Measurements from ENCODE around the gene PFN4.
"Not testable (repeated sequence)": the region's sequence is repeated elsewhere in the genome, so short reads cannot be mapped to it uniquely, and the experiment has no call there.

Gene PFN4

DNA sequence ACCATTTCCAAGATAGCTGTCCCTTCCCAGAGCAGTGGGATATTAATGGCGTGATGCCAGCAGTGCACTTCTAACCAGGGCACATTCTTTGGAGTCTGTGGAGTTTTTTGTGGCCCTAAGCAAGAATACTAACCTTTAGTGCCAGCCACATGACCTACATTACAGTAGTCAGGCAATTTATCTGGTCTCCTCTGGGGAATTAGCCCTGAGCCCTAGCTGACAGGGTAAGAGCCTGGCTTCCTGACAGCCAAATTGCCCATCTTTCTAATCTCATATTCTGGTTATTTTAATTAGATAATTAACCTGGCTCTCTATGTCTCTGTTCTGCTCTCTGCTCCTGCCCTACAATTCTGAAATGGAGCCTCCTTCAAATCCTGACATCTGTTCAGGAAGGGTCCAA, 5.2 kb downstream of the PFN4 start:
- no peak overlapping the region for H3K4me3 ChIP-seq (ENCODE audit: low read depth, low read length)
- in situ Hi-C loops (cut with HindIII; ENCODE audit: low sequenced_read_pairs): no loop called here
- no peak for TF ChIP-seq CTCF (IDR thresholded peaks at IDR 0.05; ENCODE audit: low read depth, low read length, missing control alignments)
- DNase-seq (ENCODE audit: low read depth): no peak

GRCh38 chr2:24115057-24115456, 8.1 kb downstream of the PFN4 start:
- no peak overlapping the region for H3K4me3 ChIP-seq (ENCODE audit: low read depth, low read length)
- in situ Hi-C loops (cut with HindIII; ENCODE audit: low sequenced_read_pairs): no loop called here
- no peak for TF ChIP-seq CTCF (IDR thresholded peaks at IDR 0.05; ENCODE audit: low read depth, low read length, missing control alignments)
- DNase-seq (ENCODE audit: low read depth): no peak

DNA sequence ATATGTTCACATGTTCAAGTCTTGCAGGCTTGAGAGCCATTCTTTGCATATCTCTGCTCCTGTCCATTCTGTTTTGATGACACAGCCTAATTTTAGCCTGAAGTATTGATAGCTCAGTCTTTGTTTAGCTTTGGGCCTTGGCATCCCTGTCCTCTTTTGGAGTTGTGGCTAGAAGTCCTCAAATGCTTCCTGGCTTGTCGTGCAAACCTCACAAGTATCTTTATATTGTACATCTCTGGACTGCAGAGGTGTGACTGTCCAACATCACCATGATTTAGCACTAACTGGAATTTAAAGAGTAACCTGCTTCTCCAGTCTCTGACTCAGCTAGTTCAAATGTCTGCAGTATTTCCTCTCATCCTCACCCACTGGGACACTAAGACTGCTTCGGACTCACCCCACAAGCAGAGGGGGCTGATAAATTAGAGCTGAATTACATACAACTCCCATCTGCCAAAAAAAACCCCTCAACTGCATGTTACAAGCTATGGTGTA, 11.7 kb downstream of the PFN4 start:
- in situ Hi-C loops (cut with HindIII; ENCODE audit: low sequenced_read_pairs): no loop called here
- TF ChIP-seq CTCF (IDR thresholded peaks at IDR 0.05; ENCODE audit: low read depth, low read length, missing control alignments): no peak
- DNase-seq (ENCODE audit: low read depth): no peak
- H3K4me3 ChIP-seq (ENCODE audit: low read depth, low read length): no peak overlapping the region

DNA sequence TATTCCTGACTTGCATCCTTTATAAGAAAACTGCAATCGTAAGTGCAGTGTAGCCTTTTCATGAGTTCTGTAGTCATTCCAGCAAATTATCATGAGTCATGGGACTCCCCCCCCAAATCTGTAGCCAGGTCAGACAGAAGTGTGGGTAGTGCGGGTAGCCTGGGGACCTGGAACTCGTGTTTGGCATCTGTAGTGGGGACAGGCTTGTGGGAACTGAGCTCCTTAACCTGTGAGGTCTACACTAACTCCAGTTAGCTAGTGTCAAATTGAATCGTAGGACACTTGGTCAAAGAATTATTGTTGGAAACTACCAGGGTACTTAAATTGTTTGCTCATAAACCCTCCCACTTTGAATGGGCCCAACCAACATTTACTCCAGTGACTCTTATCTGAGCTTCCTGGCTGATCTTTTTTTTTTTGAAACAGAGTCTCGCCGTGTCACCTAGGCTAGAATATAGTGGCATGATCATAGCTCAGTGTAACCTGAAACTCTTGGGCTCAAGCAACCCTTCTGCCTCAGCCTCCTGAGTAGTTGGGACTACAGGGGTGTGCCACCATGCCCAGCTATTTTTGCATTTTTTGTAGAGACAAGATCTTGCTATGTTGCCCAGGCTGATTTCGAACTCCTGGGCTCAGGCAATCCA, 12.4 kb downstream of the PFN4 start:
- TF ChIP-seq CTCF (IDR thresholded peaks at IDR 0.05; ENCODE audit: low read depth, low read length, missing control alignments): no peak
- DNase-seq (ENCODE audit: low read depth): no peak
- no peak overlapping the region for H3K4me3 ChIP-seq (ENCODE audit: low read depth, low read length)
- in situ Hi-C loops (cut with HindIII; ENCODE audit: low sequenced_read_pairs): no loop called here

DNA sequence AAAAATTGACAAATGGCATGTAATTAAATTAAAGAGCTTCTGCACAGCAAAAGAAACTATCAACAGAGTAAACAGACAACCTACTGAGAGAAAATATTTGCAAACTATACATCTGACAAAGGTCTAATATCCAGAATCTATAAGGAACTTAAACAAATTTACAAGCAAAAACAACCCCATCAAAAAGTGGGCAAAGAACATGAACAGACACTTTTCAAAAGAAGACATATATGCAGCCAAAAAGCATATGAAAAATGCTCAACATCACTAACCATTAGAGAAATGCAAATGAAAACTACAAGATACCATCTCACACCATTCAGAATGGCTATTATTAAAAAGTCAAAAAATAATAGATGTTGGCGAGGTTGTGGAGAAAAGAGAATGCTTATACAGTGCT, 13.7 kb downstream of the PFN4 start:
- DNase-seq (ENCODE audit: low read depth); in situ Hi-C loops (cut with HindIII; ENCODE audit: low sequenced_read_pairs); H3K4me3 ChIP-seq (ENCODE audit: low read depth, low read length): not testable (repeated sequence)

- in situ Hi-C loops (cut with HindIII; ENCODE audit: low sequenced_read_pairs): no loop called here
- DNase-seq (ENCODE audit: low read depth): no peak
These were observed 15.8 kb downstream of the PFN4 start for GRCh38 chr2:24107336-24107735.

More at GRCh38 chr2:24107336-24107735, 15.8 kb downstream of the PFN4 start:
- no peak for TF ChIP-seq CTCF (IDR thresholded peaks at IDR 0.05; ENCODE audit: low read depth, low read length, missing control alignments)
- H3K4me3 ChIP-seq (ENCODE audit: low read depth, low read length): no peak overlapping the region

Measured in astrocyte of the cerebellum (primary cell).